NCI-H187 treated with DMSO at 0.1 percent for 48 hours (cell line): ENCODE results near the gene ATG3.
"Not testable (repeated sequence)": the region's sequence is repeated elsewhere in the genome, so short reads cannot be mapped to it uniquely, and the experiment has no call there.

ENCODE experiments used
- DNase-seq: peaks from one replicate; lab custom pipeline; 2025; lab: John Stamatoyannopoulos, UW

The ATG3 gene

DNA sequence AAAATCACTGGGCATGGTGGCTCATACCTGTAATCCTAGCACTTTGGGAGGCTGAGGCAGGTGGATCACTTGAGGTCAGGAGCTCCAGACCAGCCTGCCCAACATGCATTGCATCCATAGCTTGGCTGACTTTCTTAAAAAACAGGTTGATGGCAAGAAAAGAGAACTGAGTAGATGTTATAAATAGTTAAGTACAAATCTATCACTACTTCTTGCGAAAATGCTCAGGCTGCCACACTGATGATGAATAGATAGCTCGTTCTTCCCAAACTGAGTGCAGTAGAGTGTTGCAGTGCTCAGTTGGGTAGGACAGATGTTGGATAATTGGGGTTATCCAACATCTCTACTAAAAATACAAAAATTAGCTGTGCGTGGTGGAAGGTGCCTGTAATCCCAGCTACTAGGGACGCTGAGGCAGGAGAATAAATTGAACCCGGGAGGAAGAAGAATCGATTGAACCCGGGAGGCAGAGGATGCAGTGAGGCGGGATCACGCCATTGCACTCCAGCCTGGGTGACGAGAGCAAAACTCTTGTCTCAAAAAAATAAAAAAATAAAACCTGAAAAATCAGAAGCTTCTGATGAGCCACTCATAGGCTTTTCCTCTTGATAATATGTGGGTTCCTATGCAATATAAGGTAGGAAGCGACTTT, 63.7 kb downstream of the ATG3 start:
- no peak for DNase-seq

DNA sequence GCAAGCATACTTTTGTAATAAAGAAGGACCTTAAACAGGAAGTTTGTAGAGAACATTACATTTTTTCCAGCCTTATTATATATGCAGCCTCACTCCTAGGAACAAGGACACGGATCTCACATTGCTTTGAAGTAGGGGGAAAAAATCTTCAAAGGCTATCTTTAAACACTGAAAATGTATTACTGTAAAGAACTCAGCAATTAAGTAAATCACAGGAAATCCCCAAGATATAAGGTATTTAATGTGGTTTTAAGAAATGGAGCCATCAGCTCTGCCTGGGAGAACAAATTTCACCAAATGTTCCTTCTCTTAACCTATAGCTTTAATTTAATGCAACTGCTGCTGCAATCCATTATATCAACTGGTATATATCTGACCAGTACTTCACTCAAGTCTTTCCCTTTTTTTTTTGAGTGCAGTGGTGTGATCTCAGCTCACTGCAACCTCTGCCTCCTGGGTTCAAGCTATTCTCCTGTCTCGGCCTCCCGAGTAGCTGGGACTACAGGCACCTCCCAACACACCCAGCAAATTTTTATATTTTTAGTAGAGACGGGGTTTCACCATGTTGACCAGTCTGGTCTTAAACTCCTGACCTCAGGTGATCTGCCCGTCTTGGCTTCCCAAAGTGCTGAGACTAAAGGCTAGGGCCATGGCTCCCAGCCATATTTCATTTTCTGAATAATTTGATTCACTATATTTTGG, 65.2 kb downstream of the ATG3 start:
- DNase-seq, result no peak

DNA sequence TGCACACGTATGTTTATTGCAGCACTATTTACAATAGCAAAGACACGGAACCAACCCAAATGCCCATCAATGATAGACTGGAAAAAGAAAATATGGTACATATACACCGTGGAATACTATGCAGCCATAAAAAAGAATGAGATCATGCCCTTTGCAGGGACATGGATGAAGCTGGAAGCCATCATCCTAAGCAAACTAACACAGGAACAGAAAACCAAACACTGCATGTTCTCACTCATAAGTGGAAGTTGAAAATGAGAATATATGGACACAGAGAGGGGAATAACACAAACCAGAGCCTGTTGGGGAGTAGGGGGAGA, 67.4 kb downstream of the ATG3 start:
- not testable (repeated sequence) for DNase-seq

DNA sequence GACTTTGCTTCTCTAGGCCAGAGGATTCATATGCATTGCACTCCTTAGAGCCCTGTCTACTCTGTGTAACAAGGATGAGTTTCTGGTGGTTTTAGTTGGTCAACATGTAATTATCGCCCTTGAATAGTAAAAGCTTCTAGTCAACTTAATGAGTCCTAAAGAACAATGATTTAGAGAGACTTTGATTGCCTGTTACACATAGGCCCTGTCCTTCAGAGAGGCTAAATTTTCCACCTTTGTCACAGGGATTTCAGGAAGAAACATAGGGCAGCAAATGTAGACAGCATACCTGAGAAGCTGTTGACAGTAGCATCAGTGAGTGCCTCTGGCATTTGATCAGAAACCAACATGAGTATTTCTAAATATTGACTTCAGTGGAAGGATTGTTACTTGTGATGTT, 69.6 kb downstream of the ATG3 start:
- DNase-seq, result no peak

- DNase-seq, result no peak
Observed at GRCh38 chr3:112491373-112491772, 70.4 kb downstream of the ATG3 start.

DNA sequence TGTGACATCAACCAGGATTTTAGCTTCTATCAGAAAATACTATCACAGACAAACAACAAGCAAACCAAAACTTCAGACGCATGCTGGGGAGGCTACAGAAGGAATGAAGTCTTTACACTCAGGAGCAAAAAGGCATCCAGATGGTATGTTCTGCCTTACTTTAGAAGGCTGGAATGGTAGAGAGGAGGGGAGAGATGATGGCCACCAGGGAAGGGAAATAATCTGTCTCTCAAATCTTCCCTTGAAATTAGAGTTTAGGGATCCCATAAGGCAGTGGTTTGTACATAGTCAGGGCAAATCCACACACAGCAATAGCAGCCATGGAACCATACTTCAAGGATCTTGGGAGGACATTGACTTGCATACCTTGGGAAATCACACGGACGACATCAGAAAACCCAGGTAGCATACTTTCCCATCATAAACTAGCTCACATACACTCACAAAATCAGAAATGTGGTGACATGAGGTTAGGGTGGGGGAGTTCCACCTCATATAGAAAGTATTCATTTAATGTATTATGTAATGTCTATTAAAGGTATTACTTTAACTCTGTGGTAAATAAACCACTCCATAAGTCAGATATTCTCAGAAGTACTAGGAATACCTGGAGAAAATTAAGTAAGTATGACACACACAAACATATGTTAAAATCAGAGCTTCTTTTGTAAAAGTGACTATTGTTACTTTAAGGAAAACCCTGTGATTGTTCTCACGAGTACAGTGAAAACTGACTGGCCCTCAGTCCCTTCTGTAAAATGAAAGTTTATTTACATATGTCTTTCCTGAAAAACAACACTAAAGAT, 71.9 kb downstream of the ATG3 start:
- DNase-seq, result no peak

DNA sequence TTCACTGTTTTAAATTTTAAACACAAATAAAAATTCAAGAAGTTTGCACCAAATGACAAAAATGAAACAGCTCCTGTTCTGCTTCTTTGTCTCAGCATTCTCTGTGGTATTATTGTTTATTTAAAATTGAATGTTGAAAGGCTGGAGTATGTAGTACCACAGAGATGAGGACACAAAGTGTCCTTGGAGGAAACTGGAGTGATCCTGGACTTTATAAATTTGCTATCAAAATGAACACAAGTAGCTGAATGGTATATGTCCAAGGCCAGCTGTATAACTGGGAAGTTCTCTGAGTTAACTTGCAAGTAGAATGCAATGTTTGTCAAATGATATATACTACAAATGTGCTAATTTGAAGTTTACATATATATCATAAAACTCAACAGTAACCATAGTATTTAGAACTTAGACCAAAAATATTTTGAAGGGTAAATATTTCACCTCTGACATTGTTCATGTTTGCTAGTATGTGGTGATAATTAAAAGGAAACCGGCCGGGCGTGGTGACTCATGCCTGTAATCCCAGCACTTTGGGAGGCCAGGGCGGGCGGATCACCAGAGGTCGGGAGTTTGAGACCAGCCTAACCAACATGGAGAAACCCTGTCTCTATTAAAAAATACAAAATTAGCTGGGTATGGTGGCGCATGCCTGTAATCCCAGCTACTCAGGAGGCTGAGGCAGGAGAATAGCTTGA, 74.8 kb downstream of the ATG3 start:
- DNase-seq, result no peak

DNA sequence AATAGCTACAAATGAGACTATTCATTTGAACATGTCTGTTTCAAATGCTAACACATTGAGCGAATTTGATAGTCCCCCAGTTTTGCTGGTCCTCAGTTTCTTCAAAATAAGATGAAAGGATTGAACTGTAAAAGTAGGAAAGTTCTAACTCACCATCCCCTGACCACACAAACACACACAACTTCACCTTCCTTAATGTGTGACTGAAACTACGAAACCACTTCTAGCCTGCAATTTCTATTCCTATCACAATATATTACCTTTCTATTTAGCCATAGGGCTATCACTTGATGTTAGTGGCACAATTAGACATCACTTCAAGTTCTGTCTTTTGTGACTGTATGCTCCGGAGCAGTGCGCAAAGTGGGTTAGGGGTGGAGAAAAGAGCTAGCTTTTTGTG, 77.4 kb downstream of the ATG3 start:
- no peak for DNase-seq

- no peak for DNase-seq
Observed at GRCh38 chr3:112482675-112483074, 79.1 kb downstream of the ATG3 start.
